SK-N-MC (cell line): ENCODE results near the gene KRTAP10-3.

Experiments used
- EZH2 ChIP-seq: fragments of 200-600 bp; sonication (generic); IDR thresholded peaks from one replicate; pipeline ENCODE4 v1.6.1; 2017; ENCODE audit warnings: antibody characterized with exemption
- FOXP2 ChIP-seq: optimal IDR thresholded peaks from 2 replicates; pipeline ENCODE3; 2011; ENCODE audit warnings: mild to moderate bottlenecking, moderate library complexity; ENCODE audit not compliant: insufficient read depth; ENCODE audit errors: extremely low read length, control extremely low read depth
- POLR2AphosphoS5 ChIP-seq: IDR thresholded peaks from 2 replicates; pipeline ENCODE4 v1.6.1; 2012; ENCODE audit warnings: mild to moderate bottlenecking, low read depth, low read length, borderline replicate concordance

GRCh38 chr21:44589094-44589493 is 30.5 kb upstream of the KRTAP10-3 start:
- no peak for TF ChIP-seq POLR2AphosphoS5
- TF ChIP-seq EZH2 = no peak
- no peak for TF ChIP-seq FOXP2
